GM12801 (cell line): Measurements from ENCODE around the gene STX16.

ENCODE experiments used
- TF ChIP-seq, protein P1 (sequence below): IDR thresholded peaks from one replicate; pipeline ENCODE4 v1.5.1; 2011; ENCODE audit warnings: control low read depth; ENCODE audit not compliant: insufficient read length; ENCODE audit errors: extremely low read depth

STX16 gene

DNA sequence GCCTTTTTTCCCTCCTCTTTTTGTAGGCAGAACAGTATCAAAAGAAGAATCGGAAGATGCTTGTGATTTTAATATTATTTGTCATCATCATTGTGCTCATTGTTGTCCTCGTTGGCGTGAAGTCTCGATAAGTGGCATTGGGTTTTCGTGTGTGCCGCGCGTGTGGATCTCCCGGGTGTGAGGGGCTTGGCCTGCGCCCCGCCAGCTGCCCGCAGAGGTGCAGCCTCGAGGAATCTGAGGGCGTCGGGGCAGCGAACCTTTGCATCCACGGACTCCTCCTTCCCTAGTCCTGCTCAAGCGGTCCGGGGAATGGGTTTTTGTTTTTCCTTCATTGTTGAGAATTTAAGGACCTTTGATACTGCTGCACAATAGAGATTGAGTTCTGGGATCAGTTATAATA lies 25.1 kb downstream of the STX16 start:
- TF ChIP-seq, protein P1, sequence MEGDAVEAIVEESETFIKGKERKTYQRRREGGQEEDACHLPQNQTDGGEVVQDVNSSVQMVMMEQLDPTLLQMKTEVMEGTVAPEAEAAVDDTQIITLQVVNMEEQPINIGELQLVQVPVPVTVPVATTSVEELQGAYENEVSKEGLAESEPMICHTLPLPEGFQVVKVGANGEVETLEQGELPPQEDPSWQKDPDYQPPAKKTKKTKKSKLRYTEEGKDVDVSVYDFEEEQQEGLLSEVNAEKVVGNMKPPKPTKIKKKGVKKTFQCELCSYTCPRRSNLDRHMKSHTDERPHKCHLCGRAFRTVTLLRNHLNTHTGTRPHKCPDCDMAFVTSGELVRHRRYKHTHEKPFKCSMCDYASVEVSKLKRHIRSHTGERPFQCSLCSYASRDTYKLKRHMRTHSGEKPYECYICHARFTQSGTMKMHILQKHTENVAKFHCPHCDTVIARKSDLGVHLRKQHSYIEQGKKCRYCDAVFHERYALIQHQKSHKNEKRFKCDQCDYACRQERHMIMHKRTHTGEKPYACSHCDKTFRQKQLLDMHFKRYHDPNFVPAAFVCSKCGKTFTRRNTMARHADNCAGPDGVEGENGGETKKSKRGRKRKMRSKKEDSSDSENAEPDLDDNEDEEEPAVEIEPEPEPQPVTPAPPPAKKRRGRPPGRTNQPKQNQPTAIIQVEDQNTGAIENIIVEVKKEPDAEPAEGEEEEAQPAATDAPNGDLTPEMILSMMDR: no peak

DNA sequence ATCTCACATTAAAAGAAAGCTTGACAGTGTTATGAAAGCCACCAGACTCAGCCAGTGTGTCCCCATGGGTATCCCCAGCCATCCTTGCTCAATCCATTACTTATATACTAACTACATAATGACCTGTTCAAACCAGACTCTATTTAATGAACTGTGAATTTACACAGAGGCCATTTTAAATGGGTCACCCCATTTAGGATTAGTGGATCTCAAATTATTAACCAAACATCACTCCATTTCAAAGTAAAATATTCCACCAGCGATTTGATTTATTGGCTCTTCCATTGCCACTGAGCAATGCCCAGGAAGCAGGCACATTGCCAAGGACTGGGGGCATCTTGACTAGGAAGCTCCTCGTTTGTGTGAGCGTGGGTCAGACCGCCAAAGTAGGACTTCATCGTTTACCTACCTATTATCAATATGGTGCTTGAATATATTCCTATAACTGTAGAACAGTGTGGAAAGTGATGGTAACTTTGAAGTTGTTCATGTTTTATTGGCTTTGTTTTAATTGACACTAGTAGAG lies 26.1 kb downstream of the STX16 start:
- TF ChIP-seq, protein P1: no peak

DNA sequence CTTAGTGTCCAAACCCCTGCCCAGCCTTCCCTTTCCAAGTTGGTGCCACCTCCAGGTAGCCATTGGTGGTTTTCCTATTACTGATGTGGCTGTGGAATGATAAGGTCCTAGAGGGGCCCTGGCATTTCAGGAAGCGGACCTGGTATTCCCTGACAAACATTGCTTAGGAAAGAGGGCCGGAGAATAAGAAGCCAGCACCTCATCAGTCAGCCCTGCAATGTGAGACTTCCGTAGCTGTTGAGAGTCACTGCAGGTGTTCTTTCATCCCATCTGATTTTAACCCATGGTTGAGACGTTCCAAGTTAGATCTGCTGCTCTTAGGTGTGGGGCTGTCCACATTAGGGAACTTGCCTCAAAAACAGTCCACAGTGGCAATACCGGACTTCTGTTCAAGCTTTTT lies 26.7 kb downstream of the STX16 start:
- TF ChIP-seq, protein P1: no peak

DNA sequence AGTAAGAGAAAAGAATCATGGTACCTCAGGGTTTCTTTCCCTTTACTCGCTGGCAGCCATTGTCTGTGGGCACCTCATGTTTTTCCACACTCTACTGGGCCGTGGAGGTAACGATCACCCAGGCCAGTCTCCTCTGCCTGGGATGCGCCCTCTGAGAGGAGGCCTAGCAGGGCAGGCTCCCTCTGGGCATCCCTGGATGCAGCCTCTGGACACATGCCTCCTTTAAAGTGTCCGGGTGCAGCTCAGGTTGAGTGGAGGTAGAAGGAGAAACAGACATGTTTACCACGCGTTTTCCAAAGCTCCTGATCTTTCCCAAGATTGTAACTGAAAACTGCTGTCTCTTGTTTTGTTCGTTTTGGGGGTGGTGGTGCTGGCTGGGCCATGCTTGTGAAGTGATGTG lies 27.7 kb downstream of the STX16 start:
- TF ChIP-seq, protein P1: no peak

DNA sequence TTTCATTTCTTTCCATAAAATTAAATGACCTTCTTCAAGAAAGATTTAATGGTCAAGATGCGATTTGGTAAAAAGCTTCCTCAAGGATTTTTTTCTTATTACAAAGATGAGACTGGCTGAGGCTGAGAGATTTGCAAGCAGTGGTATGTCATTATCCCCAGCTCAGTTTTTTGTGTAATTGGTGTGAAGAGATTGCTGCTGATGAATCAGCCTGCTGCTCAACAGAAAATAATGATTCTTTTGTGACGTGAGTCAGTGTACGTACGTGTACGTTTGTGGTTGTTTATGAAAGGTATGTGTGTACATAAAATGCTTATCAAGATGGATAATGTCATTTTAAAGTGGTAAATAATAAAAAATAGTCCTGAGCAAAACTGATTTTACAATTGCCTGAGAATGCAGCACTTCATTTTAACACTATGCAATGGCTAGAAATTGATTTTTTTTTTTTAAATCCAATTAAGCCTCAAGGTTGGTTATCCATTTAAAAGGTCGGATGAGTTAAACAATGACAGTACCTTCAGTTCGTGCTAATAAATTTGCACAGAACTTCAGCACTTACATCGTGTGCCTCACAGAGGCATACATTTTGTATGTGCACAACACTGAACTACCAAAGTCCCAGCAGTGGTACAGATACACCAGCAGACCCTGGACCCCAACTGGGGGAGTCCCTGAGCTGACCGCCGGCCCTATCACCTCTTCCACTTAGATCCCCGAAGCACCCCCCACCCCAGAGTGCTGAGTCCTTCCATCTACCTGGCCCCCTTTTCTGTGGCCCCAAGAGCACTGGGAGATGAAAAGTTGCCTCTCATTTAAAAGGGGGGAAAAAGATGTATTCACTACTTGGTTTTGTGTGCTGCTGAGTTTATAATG lies 31.8 kb downstream of the STX16 start:
- TF ChIP-seq, protein P1: no peak

DNA sequence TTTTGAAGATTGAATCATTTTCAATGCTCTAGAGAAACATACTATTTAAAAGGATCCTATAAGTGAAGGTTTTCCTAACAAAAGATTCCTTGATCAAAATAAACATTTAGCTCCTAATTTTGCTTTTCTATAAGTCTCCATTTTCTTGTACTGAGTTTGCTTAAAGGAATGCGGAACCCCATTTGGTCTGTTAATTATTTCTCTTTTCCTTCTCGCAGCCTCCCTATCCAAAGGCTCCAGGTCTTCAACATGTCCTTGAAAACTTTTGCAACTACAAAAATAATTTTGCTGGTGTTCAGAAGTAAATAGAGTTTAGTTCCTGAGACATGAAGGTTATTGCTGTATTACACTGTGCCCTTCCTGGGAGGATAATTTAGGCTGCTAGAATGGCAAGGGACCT lies 33.2 kb downstream of the STX16 start:
- TF ChIP-seq, protein P1: no peak

DNA sequence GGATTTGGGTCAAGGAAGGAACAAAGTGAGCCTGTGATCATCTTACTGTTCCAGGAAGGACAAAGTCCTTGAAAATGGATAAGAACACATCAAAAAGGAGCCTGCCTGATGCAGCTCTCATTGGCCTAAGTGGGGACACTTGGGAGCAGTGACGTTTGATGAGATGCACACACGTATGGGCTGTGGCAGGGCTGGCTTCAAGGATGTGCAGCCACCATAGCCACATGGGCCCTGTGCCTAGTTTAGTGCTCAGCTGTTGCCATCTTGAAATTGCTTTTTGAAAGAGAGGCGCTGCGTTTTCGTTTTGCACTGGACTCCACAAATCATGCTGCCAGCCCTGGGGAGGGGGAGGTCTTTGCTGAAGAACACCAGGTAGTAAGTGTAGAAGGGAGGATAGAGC lies 34.9 kb downstream of the STX16 start:
- TF ChIP-seq, protein P1: no peak
